Measurements from ENCODE around the gene SUN1. TPM values are rescaled to one million over a fixed set of nuclear protein-coding genes. Genes with fewer than 3 reads are reported as not detected.

SUN1 gene
- total and polyA plus RNA-seq, 2 of the 8 experiments (the other 6 are each of a cell fraction or from before 2014, with no cell fraction given): 108 to 158 TPM

DNA sequence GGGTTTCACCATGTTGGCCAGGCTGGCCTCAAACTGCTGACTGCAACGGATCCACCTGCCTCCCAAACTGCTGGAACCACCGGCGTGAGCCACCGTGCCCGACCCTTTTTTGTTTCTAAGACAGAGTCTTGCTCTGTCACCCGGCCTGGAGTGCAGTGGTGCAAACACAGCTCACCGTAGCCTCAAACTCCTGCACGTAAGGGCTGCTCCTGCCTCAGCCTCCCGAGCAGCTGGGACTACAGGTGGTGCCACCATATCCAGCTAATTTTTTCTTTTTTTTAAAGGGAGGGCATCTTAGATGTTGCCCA is 85.8 kb downstream of the SUN1 start:
- H2BK12ac ChIP-seq (ENCODE audit: low read depth, low read length): no peak overlapping the region
- WGBS, 2 experiments (ENCODE audit: extremely low coverage in 1 of 2, insufficient coverage in 1 of 2, insufficient read length in 1 of 2, insufficient replicate concordance in 2 of 2, low coverage in 1 of 2, low lambda C conversion rate in 2 of 2, missing lambda C conversion rate in 1 of 2): 86% methylated on average over 9 of the region's 9 CpGs; no CpG with 5 or more reads in 1 of the 2 experiments
- H3K36me3 ChIP-seq (ENCODE audit: control insufficient read depth in 2 of 4, insufficient read depth in 4 of 4, low read length in 3 of 4): no peaks in the 10 kb centered on the region
- H3K27me3 ChIP-seq (replicated peaks in 1 of 4; ENCODE audit: control insufficient read depth in 3 of 4, extremely low read depth in 1 of 4, insufficient read depth in 3 of 4, low read length in 3 of 4): no peaks in the 10 kb centered on the region
- H3K4me2 ChIP-seq (ENCODE audit: insufficient read depth in 1 of 2, low read depth in 2 of 2, low read length in 2 of 2): no peak overlapping the region
- no peaks in the 10 kb centered on the region for H3K9me3 ChIP-seq (ENCODE audit: insufficient read depth in 2 of 2, low read depth in 1 of 2, low read length in 1 of 2)
- POLR2A ChIA-PET (ENCODE audit: partially characterized antibody): no interaction called here
- H2BK15ac ChIP-seq (ENCODE audit: low read length): no peak overlapping the region
- H3K4me3 ChIP-seq (ENCODE audit: extremely low read depth in 1 of 4, insufficient read depth in 2 of 4, low read depth in 3 of 4, low read length in 4 of 4): no peak overlapping the region
- no peak overlapping the region for H3K18ac ChIP-seq (ENCODE audit: extremely low read depth, low read length)
- no peak for FAIRE-seq
- H4K91ac ChIP-seq (replicated peaks; ENCODE audit: insufficient read length, low read length): no peak overlapping the region
- H4K8ac ChIP-seq (ENCODE audit: extremely low read depth, insufficient read depth, low read length): no peak overlapping the region
- no peaks in the 10 kb centered on the region for H4K20me1 ChIP-seq (replicated peaks in 1 of 2; ENCODE audit: control insufficient read depth in 1 of 2, insufficient read depth in 2 of 2, low read length in 2 of 2)
- no peak overlapping the region for H2BK120ac ChIP-seq (replicated peaks; ENCODE audit: low read depth, low read length)
- H3K23me2 ChIP-seq (ENCODE audit: low read depth, low read length): no peaks in the 10 kb centered on the region
- no peaks in the 10 kb centered on the region for H3K79me1 ChIP-seq (ENCODE audit: low read depth, low read length)
- no peak for DNase-seq (ENCODE audit: low read depth in 1 of 2, low spot score in 2 of 2)
- H2AK5ac ChIP-seq (ENCODE audit: low read depth, low read length): no peak overlapping the region
- H3K79me2 ChIP-seq (ENCODE audit: control insufficient read depth in 1 of 2, insufficient read depth in 2 of 2, low read length in 2 of 2): no peaks in the 10 kb centered on the region
- CTCF ChIA-PET (ENCODE audit: partially characterized antibody): interaction anchor here (1.7 kb wide), 1 partner anchor 39 kb away, joined by 5 read pairs; no protein-coding TSS in a partner anchor
- H3K4ac ChIP-seq (replicated peaks; ENCODE audit: insufficient read length, low read depth, low read length): no peak overlapping the region
- no peak overlapping the region for H4K5ac ChIP-seq (ENCODE audit: insufficient read length, low read depth, low read length)
- no peak overlapping the region for H3K56ac ChIP-seq (replicated peaks; ENCODE audit: insufficient read length, low read depth, low read length)
- peaks cover 0 to 4% (median 0%) of the 10 kb centered on the region in 4 experiments; a peak in 2 of 7 replicates for H3K4me1 ChIP-seq (replicated peaks in 1 of 4; ENCODE audit: control insufficient read depth in 3 of 4, insufficient read depth in 4 of 4, low read length in 3 of 4)
- no peak overlapping the region for H3K23ac ChIP-seq (ENCODE audit: insufficient read length)
- H2BK20ac ChIP-seq (ENCODE audit: low read length): no peak overlapping the region
- H2BK5ac ChIP-seq (ENCODE audit: low read depth, low read length): no peak overlapping the region
- no peak overlapping the region for H3K27ac ChIP-seq (ENCODE audit: low read depth, low read length)
- H3K14ac ChIP-seq (ENCODE audit: insufficient read length): no peak overlapping the region
- TF ChIP-seq NANOG (IDR thresholded peaks at IDR 0.05; ENCODE audit: insufficient read depth, low read depth, low read length, poor library complexity, severe bottlenecking): no peak
- no peak for TF ChIP-seq BACH1 (IDR thresholded peaks at IDR 0.05; ENCODE audit: low read length)
- TF ChIP-seq EP300 (IDR thresholded peaks at IDR 0.05; ENCODE audit: borderline replicate concordance in 1 of 2, low read depth in 2 of 2, low read length in 2 of 2): no peak
- no peak for TF ChIP-seq PHF8 (conservative IDR thresholded peaks at IDR 0.05; ENCODE audit: low read depth, low read length)
- no peak for TF ChIP-seq CEBPB (IDR thresholded peaks at IDR 0.05; ENCODE audit: low read depth, low read length)
- TF ChIP-seq, protein P1, sequence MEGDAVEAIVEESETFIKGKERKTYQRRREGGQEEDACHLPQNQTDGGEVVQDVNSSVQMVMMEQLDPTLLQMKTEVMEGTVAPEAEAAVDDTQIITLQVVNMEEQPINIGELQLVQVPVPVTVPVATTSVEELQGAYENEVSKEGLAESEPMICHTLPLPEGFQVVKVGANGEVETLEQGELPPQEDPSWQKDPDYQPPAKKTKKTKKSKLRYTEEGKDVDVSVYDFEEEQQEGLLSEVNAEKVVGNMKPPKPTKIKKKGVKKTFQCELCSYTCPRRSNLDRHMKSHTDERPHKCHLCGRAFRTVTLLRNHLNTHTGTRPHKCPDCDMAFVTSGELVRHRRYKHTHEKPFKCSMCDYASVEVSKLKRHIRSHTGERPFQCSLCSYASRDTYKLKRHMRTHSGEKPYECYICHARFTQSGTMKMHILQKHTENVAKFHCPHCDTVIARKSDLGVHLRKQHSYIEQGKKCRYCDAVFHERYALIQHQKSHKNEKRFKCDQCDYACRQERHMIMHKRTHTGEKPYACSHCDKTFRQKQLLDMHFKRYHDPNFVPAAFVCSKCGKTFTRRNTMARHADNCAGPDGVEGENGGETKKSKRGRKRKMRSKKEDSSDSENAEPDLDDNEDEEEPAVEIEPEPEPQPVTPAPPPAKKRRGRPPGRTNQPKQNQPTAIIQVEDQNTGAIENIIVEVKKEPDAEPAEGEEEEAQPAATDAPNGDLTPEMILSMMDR (IDR thresholded peaks at IDR 0.05; ENCODE audit: control extremely low read depth in 1 of 3, insufficient read depth in 1 of 3, low read depth in 1 of 3, low read length in 3 of 3): no peak
- TF ChIP-seq SIN3A (conservative IDR thresholded peaks at IDR 0.05 in 1 of 2, IDR thresholded peaks at IDR 0.05 in 1 of 2; ENCODE audit: low read depth in 1 of 2, low read length in 2 of 2): no peak
- TF ChIP-seq JUND (IDR thresholded peaks at IDR 0.05; ENCODE audit: low read length): no peak
- no peak for TF ChIP-seq POLR2A (IDR thresholded peaks at IDR 0.05; ENCODE audit: control extremely low read depth in 1 of 2, low read depth in 2 of 2, low read length in 2 of 2)
- no peak overlapping the region for H3K9ac ChIP-seq (replicated peaks in 1 of 4; ENCODE audit: extremely low read depth in 1 of 4, low read depth in 3 of 4, low read length in 3 of 4)
- no peak overlapping the region for H2AFZ ChIP-seq (ENCODE audit: low read length)
